ENCODE data around the gene SPTSSA.
"Not testable (repeated sequence)": the region's sequence is repeated elsewhere in the genome, so short reads cannot be mapped to it uniquely, and the experiment has no call there.

Gene SPTSSA

GRCh38 chr14:34470319-34470718 is 8.3 kb upstream of the SPTSSA start:
- DNase-seq, result no peak

GRCh38 chr14:34466691-34467090 is 4.7 kb upstream of the SPTSSA start:
- DNase-seq, result no peak

GRCh38 chr14:34465069-34465859 is 3.2 kb upstream of the SPTSSA start:
- no peak for DNase-seq

GRCh38 chr14:34463598-34463961 is 1.5 kb upstream of the SPTSSA start:
- no peak for DNase-seq

GRCh38 chr14:34461334-34462131 is 507 bp downstream of the SPTSSA start:
- DNase-seq, result peak; percentile 33

- no peak for DNase-seq
Observed at GRCh38 chr14:34460841-34461240, 1.2 kb downstream of the SPTSSA start.

GRCh38 chr14:34460295-34460694 is 1.7 kb downstream of the SPTSSA start:
- DNase-seq, result no peak

GRCh38 chr14:34457186-34457585 is 4.9 kb downstream of the SPTSSA start:
- DNase-seq, result no peak

- DNase-seq, result no peak
Observed at GRCh38 chr14:34453226-34453625, 8.8 kb downstream of the SPTSSA start.

- no peak for DNase-seq
Observed at GRCh38 chr14:34452258-34452822, 9.7 kb downstream of the SPTSSA start.

- no peak for DNase-seq
Observed at GRCh38 chr14:34450958-34451357, 11.1 kb downstream of the SPTSSA start.

GRCh38 chr14:34450542-34450915 is 11.5 kb downstream of the SPTSSA start:
- DNase-seq, result no peak

- DNase-seq, result no peak
Observed at GRCh38 chr14:34449819-34450541, 12.1 kb downstream of the SPTSSA start.

GRCh38 chr14:34439090-34439489 is 22.9 kb downstream of the SPTSSA start:
- no peak for DNase-seq

GRCh38 chr14:34438438-34438837 is 23.6 kb downstream of the SPTSSA start:
- DNase-seq, result no peak

GRCh38 chr14:34437729-34438080 is 24.3 kb downstream of the SPTSSA start:
- no peak for DNase-seq

- no peak for DNase-seq
Observed at GRCh38 chr14:34436960-34437728, 24.9 kb downstream of the SPTSSA start.

GRCh38 chr14:34436118-34436905 is 25.7 kb downstream of the SPTSSA start:
- DNase-seq, result no peak

GRCh38 chr14:34433957-34434356 is 28.1 kb downstream of the SPTSSA start:
- no peak for DNase-seq

GRCh38 chr14:34428102-34428466 is 34.0 kb downstream of the SPTSSA start:
- not testable (repeated sequence) for DNase-seq
